GM08714 (cell line): Measurements from ENCODE around the gene MAN1A1.
A peak's percentile ranks its signal among the peaks of the same experiment; 100 is the strongest.
"Not testable (repeated sequence)": the region's sequence is repeated elsewhere in the genome, so short reads cannot be mapped to it uniquely, and the experiment has no call there.

Experiments used
- H3K4me3 ChIP-seq: fragments of 200-500 bp; sonication (Bioruptor generic); 2 replicates; pipeline ENCODE4 v1.5.1; 2014; ENCODE audit warnings: mild to moderate bottlenecking, low read length, inconsistent platforms
- ZNF274 ChIP-seq: IDR thresholded peaks from 2 replicates; pipeline ENCODE4 v1.6.1; 2012; ENCODE audit warnings: mild to moderate bottlenecking, low read depth, low read length

MAN1A1 gene

GRCh38 chr6:119156757-119157505 lies 192.6 kb downstream of the MAN1A1 start:
- no peak for TF ChIP-seq ZNF274
- H3K4me3 ChIP-seq, result no peak overlapping the region

DNA sequence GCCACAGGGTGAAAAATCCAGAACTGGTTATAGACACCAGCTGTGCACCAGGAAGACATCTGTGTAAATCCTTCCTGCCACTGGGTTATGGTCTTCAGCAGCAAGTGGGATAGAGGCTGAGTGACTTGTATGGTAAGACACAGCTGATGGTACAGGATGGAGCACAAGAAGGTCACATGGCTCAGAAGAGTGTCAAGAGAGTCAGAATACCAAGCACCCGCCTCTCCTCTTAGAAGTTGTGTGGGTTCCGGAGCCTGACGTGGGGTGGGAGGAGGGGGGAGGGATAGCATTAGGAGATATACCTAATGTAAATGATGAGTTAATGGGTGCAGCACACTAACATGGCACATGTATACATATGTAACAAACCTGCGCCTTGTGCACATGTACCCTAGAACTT lies 193.5 kb downstream of the MAN1A1 start:
- not testable (repeated sequence) for H3K4me3 ChIP-seq

GRCh38 chr6:119152187-119152586 lies 197.4 kb downstream of the MAN1A1 start:
- TF ChIP-seq ZNF274, result no peak

DNA sequence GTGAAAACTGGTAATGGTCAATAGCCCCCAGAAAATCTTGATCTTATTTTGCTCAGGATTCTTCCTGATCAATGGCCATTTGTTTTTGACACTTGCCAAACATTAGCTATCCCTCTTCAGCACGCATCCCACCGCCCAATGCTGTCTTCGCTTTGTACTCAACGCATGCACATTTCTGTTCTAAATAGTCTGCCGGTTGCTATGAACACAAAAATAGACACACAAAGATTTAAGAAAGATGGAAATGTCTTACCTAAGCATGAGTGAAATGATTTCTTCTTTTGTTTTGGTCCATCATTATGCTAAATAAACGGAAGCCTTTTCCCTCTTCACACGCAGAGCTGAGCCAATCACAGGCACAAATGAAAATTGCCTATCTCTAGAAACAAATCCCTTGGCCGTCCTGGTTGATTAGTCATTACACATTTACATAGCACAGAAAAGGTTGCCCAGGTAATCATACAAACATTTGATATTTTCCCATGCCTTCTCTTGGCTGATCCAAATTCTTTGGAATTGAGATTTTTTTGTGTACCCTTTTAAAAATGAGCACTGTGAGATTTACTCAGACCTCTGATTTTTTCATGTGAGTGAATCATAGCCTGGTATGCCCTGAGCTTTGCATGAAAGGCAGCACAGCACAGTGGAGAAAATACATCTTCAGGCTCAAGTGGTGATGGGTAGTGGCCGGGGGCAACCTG lies 200.6 kb downstream of the MAN1A1 start:
- no peak for TF ChIP-seq ZNF274

More at GRCh38 chr6:119152187-119152586, 197.4 kb downstream of the MAN1A1 start:
- H3K4me3 ChIP-seq, result no peak overlapping the region

DNA sequence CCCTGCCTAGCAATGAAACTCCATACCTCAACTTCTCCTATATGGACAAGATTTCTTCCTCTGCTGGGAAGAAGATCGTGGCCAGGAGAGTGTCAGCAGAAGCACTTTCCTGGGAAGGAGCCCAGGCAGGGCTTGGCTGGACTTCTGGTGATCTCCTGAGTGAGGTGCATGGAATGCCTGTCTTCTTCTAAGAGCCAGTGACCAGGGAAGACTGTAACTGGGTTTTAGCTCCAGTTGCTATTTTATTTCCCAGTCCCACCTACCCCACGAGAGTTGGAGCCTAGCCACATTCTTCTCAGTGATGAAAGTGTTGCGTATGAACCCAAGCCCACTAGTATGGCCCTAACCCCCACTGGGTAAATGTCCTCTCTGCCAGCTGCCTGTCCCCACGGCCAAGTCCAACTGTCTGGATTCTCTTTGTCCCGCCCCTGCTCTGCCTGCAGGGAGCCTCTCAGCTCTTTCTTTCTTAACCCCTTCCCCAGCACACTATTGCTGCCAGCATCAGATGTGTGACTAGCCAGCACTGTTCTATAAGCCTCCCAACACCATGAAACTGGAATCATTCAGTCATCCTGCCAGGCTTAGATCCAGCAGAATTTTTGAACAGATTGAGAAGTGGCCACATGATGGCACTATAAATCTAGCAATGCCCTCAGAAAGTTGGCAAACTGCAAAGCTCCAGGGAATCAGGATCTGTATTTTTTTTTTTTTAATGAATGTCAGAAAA lies 201.3 kb downstream of the MAN1A1 start:
- H3K4me3 ChIP-seq, result no peak overlapping the region
- TF ChIP-seq ZNF274, result no peak

More for the DNA sequence above, 200.6 kb downstream of the MAN1A1 start:
- H3K4me3 ChIP-seq, result no peak overlapping the region

DNA sequence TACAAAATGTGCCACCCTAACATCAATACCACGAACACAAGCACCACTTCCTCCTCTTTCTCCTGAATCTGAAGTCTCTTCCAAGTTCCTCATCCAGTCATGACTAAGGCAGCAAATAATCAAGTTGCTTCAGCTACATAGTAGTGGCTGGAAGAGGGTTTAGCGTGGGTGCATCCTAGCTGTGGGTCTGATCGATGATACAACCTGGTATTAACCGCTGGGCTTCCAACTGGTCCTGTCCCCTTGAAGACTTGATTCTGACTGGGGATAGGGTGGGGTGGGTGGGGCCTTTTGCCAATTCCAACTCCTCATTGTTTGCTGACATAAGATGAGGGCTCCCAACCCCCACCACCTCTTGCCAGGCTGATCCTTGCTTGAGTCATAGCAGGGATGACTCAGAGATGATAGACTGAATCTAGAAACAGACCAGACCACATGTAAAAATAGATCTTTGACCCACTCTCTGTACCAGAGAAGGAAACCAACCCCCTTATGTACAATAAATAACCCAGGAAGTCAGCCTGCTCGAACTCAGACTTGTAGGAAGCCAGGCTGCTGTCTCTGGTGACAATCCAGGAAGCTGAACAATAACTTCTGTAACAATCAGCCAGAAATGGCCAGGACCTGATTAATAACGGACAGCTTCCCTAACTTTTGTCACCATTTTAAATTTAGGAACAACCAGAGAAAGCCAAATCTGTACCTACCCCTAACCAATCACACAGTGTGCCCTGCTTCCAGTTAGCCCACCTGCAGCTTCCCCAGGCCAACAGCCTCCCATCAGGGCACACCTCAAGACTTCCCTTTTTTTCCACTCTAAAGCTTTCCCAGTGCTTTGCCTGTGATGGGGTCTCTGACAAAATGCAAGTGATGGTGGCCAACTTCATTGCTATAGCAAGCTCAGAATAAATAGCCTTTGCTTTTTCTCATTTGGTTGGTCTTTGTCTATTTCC lies 202.2 kb downstream of the MAN1A1 start:
- H3K4me3 ChIP-seq, result peak overlapping the region; percentile 22; the same call in 1 of the 2 replicates

GRCh38 chr6:119145111-119145510 lies 204.4 kb downstream of the MAN1A1 start:
- no peak overlapping the region for H3K4me3 ChIP-seq
- TF ChIP-seq ZNF274, result no peak

More for the DNA sequence above, 202.2 kb downstream of the MAN1A1 start:
- TF ChIP-seq ZNF274, result no peak

GRCh38 chr6:119142637-119143036 lies 206.9 kb downstream of the MAN1A1 start:
- no peak overlapping the region for H3K4me3 ChIP-seq
- no peak for TF ChIP-seq ZNF274

DNA sequence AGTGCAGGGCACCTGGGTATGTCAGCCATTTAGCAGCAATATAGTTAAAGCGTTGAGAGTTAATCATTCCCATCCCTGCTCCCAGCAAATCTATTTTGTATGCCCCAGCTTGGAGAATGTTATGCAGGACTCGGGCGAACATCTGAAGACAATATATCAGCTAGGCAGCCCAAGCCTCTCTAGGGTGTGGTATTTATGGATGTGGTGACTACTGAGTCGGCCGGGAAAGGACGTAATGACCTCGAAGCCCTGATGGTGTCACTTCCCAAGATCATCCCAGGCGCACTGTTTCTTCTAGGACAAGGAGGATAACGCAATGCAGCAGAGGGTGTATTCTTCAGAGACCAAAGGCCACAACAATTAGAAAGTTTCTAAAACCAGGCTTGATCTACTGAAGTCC lies 207.5 kb downstream of the MAN1A1 start:
- no peak for TF ChIP-seq ZNF274
- H3K4me3 ChIP-seq, result no peak overlapping the region

GRCh38 chr6:119140196-119141140 lies 209.1 kb downstream of the MAN1A1 start:
- no peak for TF ChIP-seq ZNF274

GRCh38 chr6:119138906-119139541 lies 210.5 kb downstream of the MAN1A1 start:
- no peak for TF ChIP-seq ZNF274
- no peak overlapping the region for H3K4me3 ChIP-seq

More at GRCh38 chr6:119140196-119141140, 209.1 kb downstream of the MAN1A1 start:
- no peak overlapping the region for H3K4me3 ChIP-seq
